ENCODE results near the gene PLA2G4A.

DNA sequence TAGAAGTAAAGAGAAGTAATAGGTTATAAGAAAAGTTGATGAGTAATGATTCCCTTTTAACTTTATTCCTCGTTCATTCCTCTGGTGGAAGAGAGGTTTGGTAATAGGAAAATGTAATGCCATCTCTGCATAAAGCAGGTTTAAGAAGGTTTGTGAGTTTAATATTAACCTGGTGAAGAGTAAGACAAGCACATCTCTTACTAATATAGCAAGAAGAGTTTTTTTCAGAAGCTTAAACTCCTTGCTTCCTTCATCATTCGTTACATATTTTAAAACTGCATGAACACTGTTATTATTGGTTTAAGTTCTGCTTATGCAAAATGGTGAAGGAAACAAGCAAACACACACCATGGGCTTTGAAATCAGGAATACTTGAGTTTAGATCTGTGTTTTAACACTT is 9.2 kb upstream of the PLA2G4A start:
- TF ChIP-seq, protein P1, sequence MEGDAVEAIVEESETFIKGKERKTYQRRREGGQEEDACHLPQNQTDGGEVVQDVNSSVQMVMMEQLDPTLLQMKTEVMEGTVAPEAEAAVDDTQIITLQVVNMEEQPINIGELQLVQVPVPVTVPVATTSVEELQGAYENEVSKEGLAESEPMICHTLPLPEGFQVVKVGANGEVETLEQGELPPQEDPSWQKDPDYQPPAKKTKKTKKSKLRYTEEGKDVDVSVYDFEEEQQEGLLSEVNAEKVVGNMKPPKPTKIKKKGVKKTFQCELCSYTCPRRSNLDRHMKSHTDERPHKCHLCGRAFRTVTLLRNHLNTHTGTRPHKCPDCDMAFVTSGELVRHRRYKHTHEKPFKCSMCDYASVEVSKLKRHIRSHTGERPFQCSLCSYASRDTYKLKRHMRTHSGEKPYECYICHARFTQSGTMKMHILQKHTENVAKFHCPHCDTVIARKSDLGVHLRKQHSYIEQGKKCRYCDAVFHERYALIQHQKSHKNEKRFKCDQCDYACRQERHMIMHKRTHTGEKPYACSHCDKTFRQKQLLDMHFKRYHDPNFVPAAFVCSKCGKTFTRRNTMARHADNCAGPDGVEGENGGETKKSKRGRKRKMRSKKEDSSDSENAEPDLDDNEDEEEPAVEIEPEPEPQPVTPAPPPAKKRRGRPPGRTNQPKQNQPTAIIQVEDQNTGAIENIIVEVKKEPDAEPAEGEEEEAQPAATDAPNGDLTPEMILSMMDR (IDR thresholded peaks at IDR 0.05; ENCODE audit: extremely low read depth in 1 of 2, insufficient read depth in 1 of 2, low read depth in 1 of 2, low read length in 2 of 2): no peak
- TF ChIP-seq POLR2A (IDR thresholded peaks at IDR 0.05; ENCODE audit: low read depth, low read length) (no peak), POLR2AphosphoS5 (IDR thresholded peaks at IDR 0.05; ENCODE audit: insufficient read depth, low read depth, low read length) (no peak), GATA2 (IDR thresholded peaks at IDR 0.05; ENCODE audit: insufficient read depth, insufficient read length, low read depth, low read length) (no peak), EZH2 (IDR thresholded peaks at IDR 0.05; ENCODE audit: borderline replicate concordance, low read depth, low read length, severe bottlenecking) (no peak), JUN (IDR thresholded peaks at IDR 0.05; ENCODE audit: borderline replicate concordance, insufficient read depth, insufficient read length, low read depth) (no peak)
- TF ChIP-seq, protein P2, sequence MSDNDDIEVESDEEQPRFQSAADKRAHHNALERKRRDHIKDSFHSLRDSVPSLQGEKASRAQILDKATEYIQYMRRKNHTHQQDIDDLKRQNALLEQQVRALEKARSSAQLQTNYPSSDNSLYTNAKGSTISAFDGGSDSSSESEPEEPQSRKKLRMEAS (IDR thresholded peaks at IDR 0.05; ENCODE audit: insufficient read depth, insufficient read length): no peak
